HepG2 (cell line): ENCODE measurements around the gene GSTM2. TPM values are rescaled to one million over a fixed set of nuclear protein-coding genes. Genes with fewer than 3 reads are reported as not detected.

Source experiments
- DMTF1 ChIP-seq: sonication (generic); formaldehyde crosslinking; IDR thresholded peaks from 2 replicates; pipeline ENCODE4 v1.4.0; 2020; ENCODE audit warnings: mild to moderate bottlenecking, missing genetic modification reagents
- KDM3A ChIP-seq: IDR thresholded peaks from 2 replicates; pipeline ENCODE4 v1.6.1; 2018; ENCODE audit warnings: low read depth, missing compliant biosample characterization
- KMT2B ChIP-seq: IDR thresholded peaks from 2 replicates; pipeline ENCODE4 v1.6.1; 2016; ENCODE audit warnings: missing genetic modification reagents, missing compliant biosample characterization
- MAZ ChIP-seq, 2 experiments: sonication (generic) in 1 of 2; formaldehyde crosslinking in 1 of 2; IDR thresholded peaks; 2 replicates each; pipeline versions ENCODE4 v1.5.0 to v1.6.1; 2012 to 2020; ENCODE audit warnings: low read depth in 2 of 2, mild to moderate bottlenecking in 2 of 2, borderline replicate concordance in 1 of 2, improper control_type of control experiment in 1 of 2, low read length in 1 of 2, missing genetic modification reagents in 1 of 2, moderate library complexity in 1 of 2
- RBM39 ChIP-seq: fragments of 200-400 bp; formaldehyde crosslinking; IDR thresholded peaks from one replicate; pipeline ENCODE4 v1.6.1; 2018; ENCODE audit warnings: antibody characterized with exemption, mild to moderate bottlenecking, low read depth, low read length; ENCODE audit not compliant: poor library complexity, severe bottlenecking
- RFX5 ChIP-seq: IDR thresholded peaks from 2 replicates; pipeline ENCODE4 v1.6.1; 2011; ENCODE audit warnings: low read depth, low read length, improper control_type of control experiment
- RNF2 ChIP-seq: fragments of 450-650 bp; conservative IDR thresholded peaks from 2 replicates; pipeline ENCODE4 v1.6.1; 2016; ENCODE audit warnings: low read depth
- SIN3B ChIP-seq: fragments of 150-350 bp; IDR thresholded peaks from 2 replicates; pipeline ENCODE4 v1.6.1; 2014; ENCODE audit warnings: low read length
- SNAI1 ChIP-seq: sonication (generic); formaldehyde crosslinking; IDR thresholded peaks from 2 replicates; pipeline ENCODE4 v1.5.0; 2020; ENCODE audit warnings: mild to moderate bottlenecking, missing genetic modification reagents, borderline replicate concordance
- SRF ChIP-seq: IDR thresholded peaks from 2 replicates; pipeline ENCODE4 v1.6.1; 2011; ENCODE audit warnings: mild to moderate bottlenecking, low read depth, low read length, moderate library complexity
- TBL1XR1 ChIP-seq: fragments of 150-350 bp; IDR thresholded peaks from 2 replicates; pipeline ENCODE4 v1.6.1; 2014; ENCODE audit warnings: borderline replicate concordance, low read length; ENCODE audit not compliant: partially characterized antibody
- ZBTB4 ChIP-seq: sonication (generic); formaldehyde crosslinking; IDR thresholded peaks from 2 replicates; pipeline ENCODE4 v1.4.0; 2020; ENCODE audit warnings: missing genetic modification reagents, mild to moderate bottlenecking, borderline replicate concordance
- ZFY ChIP-seq: sonication (generic); formaldehyde crosslinking; IDR thresholded peaks from 2 replicates; pipeline ENCODE4 v1.4.0; 2020; ENCODE audit warnings: missing genetic modification reagents
- ZNF264 ChIP-seq: sonication (generic); formaldehyde crosslinking; IDR thresholded peaks from 2 replicates; pipeline ENCODE4 v1.4.0; 2020; ENCODE audit warnings: missing genetic modification reagents
- ZNF354B ChIP-seq: sonication (generic); formaldehyde crosslinking; IDR thresholded peaks from 2 replicates; pipeline ENCODE4 v1.8.0; 2022; ENCODE audit warnings: mild to moderate bottlenecking, missing genetic modification reagents
- ZNF567 ChIP-seq: sonication (generic); formaldehyde crosslinking; IDR thresholded peaks from 2 replicates; pipeline ENCODE4 v1.8.1; 2023; ENCODE audit warnings: mild to moderate bottlenecking, missing genetic modification reagents, borderline replicate concordance
- ZNF678 ChIP-seq: sonication (generic); formaldehyde crosslinking; IDR thresholded peaks from 2 replicates; pipeline ENCODE4 v1.4.0; 2020; ENCODE audit warnings: mild to moderate bottlenecking, missing genetic modification reagents
- ZNF878 ChIP-seq: sonication (generic); formaldehyde crosslinking; IDR thresholded peaks from 2 replicates; pipeline ENCODE4 v1.8.1; 2023; ENCODE audit warnings: mild to moderate bottlenecking, missing genetic modification reagents, moderate library complexity
- ZZZ3 ChIP-seq: sonication (generic); formaldehyde crosslinking; IDR thresholded peaks from 2 replicates; pipeline ENCODE4 v1.4.0; 2020; ENCODE audit warnings: missing genetic modification reagents, mild to moderate bottlenecking, borderline replicate concordance
- polyA plus RNA-seq, 8 experiments: library from polyadenylated mRNA; depleted of rRNA in 3 of 8; stranded (reverse) in 7 of 8; unstranded in 1 of 8; fragments of >200 nt; fragmentation: Illumina TruSeq in 4 of 8; extraction: Trizol in 4 of 8; gene quantifications; 2 replicates each; pipeline versions ENCODE4 v1.2.1 to v1.2.3, GENCODE V29; 2011 to 2016; ENCODE audit warnings: low read depth in 4 of 8, missing spikeins in 1 of 8, mixed read lengths in 1 of 8; ENCODE audit not compliant: insufficient read depth in 1 of 8
- total RNA-seq, 5 experiments: library from RNA; depleted of rRNA; stranded (reverse); fragments of >200 nt; fragmentation: Illumina TruSeq; extraction: Trizol; gene quantifications; 2 replicates each; pipeline ENCODE4 v1.2.3, GENCODE V29; 2016; ENCODE audit warnings: low read depth in 1 of 5

GSTM2 gene
- total and polyA plus RNA-seq, 2 of the 13 experiments (the other 11 are each of a cell fraction or from before 2014, with no cell fraction given), result 7.0 to 15.0 TPM

GRCh38 chr1:109655615-109656519, 12.0 kb upstream of the GSTM2 start, which contains the start of gene GSTM4 (continued):
- TF ChIP-seq DMTF1 (CRISPR knock-in tag) (no peak), RBM39 (no peak), KDM3A (no peak), KMT2B (CRISPR knock-in tag) (peak; percentile 87), ZFY (CRISPR knock-in tag) (peak; percentile 79), ZZZ3 (CRISPR knock-in tag) (peak; percentile 80; the same call in 1 of the 2 replicates), MAZ (IDR thresholded peaks at IDR 0.05; ENCODE audit: borderline replicate concordance, low read depth, low read length) (no peak), MAZ (CRISPR knock-in tag; IDR thresholded peaks at IDR 0.05; ENCODE audit: low read depth) (peak; percentile 58; the same call in 1 of the 2 replicates), TBL1XR1 (no peak), ZNF264 (no peak), ZNF567 (0 out of 2 replicates have a peak, but pooled peaks have one; percentile 54), ZNF878 (no peak), ZNF354B (CRISPR knock-in tag) (no peak), ZNF678 (CRISPR knock-in tag) (peak; percentile 76; the same call in 1 of the 2 replicates), ZBTB4 (CRISPR knock-in tag) (peak; percentile 40; the same call in 1 of the 2 replicates), SRF (no peak), SIN3B (no peak), RFX5 (no peak), RNF2 (no peak; the same call in 1 of the 2 replicates), SNAI1 (CRISPR knock-in tag) (peak; percentile 72; the same call in 1 of the 2 replicates)
